NCI-H1436 (cell line): ENCODE data around the gene GPR78.
"Not testable (repeated sequence)": the region's sequence is repeated elsewhere in the genome, so short reads cannot be mapped to it uniquely, and the experiment has no call there.

Experiments used
- DNase-seq: peaks from one replicate; lab custom pipeline; 2025; lab: John Stamatoyannopoulos, UW

Gene GPR78

DNA sequence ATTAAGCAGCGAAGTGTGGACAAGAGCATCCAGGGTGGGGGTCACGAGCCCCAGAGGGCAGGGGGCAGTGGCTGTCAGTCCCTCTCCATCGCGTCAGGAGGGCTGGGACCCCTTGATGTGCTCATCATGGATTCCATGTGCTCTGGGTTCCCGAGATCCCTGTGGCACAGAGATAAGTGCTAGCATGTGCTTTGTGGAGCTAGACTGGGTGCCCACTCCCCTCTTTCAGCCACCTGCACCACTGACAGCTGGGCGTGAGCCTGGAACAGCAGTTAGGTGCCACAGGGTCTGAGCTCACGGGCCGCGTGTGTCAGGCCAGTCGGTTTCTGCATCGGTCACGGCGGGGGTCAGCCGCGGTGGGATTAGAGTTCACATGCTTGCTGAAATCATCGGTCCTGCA is 36.6 kb downstream of the GPR78 start:
- no peak for DNase-seq

DNA sequence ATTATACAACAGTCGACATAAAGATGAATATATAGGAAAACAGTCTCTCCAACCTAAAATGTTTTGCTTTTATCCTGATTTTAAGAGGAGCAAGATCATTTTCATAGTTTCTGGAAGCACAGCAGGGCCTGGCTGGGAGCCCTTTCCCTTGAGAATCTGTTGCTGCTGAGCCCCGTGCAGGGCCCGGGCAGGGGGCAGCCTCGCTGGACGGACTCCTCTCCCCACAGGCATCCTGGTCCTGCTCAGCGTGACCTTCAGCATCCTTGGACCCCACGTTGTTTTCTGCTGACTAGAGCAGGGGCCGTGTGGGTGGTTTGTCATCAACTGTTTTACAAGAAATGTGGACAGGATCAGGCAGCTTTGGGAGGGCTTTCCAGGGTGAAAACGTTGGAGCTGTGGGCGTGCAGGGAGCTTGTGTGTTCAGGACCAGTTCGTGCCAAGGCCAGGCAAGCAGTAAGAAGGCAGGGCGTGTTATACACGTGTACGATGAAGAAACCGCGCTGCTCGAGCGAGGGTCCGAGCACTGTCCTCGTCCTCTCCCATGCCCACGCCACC is 37.4 kb downstream of the GPR78 start:
- no peak for DNase-seq

DNA sequence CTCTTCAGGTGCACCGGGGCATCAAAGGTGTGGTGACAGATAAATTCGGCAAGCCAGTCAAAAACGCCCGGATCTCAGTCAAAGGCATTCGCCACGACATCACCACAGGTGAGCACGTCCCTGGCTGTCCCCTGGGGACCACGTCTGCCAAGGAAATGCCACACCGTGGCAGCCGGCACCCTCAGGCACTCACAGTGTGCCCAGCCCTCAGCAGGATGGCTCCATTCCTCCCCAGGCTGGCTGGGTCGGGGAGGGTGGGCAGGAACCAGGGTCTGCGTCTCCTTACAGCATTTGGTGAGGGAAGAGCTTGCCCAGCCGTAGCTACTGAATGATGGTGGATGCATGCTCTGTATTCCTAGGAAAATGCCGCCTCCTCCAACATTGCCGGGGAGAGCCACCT is 38.2 kb downstream of the GPR78 start:
- no peak for DNase-seq

DNA sequence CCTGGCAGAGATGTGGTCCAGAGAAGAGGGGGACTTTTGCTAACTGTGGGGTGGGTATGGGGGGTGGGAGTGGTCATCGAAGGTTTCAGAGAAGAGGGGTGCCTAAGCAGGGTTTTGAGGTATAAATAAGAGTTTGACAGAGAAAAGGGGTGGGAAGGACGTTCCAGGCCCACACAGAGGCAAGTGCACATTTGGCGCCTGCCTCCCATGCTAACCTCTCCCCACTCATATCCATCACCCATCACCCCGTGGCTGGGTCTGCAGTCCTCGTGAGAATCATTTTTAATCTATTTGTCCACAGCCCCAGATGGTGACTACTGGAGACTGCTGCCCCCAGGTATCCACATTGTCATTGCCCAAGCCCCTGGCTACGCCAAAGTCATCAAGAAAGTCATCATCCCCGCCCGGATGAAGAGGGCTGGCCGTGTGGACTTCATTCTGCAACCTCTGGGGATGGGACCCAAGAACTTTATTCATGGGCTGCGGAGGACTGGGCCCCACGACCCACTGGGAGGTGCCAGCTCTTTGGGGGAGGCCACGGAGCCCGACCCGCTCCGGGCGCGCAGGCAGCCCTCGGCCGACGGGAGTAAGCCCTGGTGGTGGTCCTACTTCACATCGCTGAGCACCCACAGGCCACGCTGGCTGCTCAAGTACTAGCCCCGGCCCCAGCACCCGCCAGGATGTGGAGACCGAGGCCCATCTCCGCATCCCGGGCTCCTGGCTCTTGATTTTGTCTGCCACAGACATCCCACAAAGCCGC is 38.9 kb downstream of the GPR78 start:
- DNase-seq, result no peak

DNA sequence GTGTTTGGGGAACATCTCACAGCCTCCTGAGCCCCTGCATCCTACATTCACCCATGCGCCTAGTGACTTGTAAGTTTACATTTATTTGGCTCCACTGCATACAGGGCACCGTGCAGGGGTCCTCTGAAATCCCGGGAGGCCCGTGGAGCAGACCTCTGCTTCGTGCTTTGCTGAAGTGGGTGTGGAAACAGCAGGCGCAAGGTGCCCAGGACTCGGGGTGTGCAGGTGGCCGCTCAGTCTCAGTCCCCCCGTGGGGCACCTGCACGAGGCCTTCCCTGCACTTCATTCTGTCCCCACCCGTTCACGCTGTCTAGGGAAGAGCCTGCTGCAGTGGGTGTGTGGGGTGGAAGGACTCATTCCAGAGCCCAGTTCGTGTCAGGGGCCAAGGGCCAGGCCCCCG is 40.9 kb downstream of the GPR78 start:
- not testable (repeated sequence) for DNase-seq

DNA sequence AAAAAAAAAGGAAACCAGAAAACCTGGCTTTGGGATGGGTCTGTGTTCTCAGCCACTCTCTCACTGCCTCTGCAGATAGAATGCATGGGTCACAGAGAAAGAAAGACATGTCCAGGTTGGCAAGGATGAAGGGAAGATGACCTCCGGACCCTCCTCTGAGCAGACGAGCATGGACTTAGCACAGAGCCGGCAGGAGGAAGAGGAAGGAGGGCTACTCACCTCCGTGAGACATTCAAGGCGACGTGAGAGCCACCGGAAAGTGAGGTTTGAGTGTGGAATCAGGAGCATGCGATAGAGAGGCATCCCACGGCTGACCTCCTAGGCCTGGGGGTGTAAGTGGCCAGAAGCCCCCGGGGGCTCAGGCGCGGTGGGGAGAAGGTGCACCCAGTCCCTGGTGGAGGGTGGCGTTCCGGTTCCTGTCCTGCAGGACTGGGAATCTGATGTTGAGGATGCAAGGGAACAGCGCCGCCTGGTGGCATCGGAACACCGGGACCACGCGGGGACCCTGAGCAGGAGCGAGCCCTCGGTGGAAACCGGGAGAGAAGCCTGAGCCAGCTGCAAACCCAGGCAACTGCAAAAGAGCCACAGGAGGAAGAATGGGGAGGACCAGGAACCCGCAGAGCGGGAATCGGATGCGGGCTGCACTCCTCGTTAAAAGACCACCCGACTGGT is 44.5 kb downstream of the GPR78 start:
- not testable (repeated sequence) for DNase-seq

DNA sequence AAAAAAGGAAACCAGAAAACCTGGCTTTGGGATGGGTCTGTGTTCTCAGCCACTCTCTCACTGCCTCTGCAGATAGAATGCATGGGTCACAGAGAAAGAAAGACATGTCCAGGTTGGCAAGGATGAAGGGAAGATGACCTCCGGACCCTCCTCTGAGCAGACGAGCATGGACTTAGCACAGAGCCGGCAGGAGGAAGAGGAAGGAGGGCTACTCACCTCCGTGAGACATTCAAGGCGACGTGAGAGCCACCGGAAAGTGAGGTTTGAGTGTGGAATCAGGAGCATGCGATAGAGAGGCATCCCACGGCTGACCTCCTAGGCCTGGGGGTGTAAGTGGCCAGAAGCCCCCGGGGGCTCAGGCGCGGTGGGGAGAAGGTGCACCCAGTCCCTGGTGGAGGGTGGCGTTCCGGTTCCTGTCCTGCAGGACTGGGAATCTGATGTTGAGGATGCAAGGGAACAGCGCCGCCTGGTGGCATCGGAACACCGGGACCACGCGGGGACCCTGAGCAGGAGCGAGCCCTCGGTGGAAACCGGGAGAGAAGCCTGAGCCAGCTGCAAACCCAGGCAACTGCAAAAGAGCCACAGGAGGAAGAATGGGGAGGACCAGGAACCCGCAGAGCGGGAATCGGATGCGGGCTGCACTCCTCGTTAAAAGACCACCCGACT is 50.2 kb downstream of the GPR78 start:
- DNase-seq, result not testable (repeated sequence)

DNA sequence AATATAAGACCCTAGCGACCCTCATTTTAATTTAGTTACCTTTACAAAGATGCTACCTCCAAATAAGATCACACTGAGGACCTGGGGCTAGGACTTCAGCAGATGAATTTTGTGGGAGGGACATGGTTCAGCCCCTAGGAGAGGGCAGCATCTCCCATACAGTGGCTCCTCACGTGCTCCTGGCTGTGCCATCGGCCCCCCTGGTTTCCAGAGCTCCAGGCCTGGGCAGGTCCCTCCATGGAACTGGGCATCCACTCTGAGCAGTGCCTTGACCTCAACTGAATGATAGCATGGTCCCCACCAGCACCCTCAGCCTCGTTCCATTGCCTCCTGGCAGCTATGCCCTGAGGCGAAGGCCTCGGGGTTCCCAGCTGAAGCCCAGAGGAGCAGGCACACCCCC is 51.7 kb downstream of the GPR78 start:
- not testable (repeated sequence) for DNase-seq

DNA sequence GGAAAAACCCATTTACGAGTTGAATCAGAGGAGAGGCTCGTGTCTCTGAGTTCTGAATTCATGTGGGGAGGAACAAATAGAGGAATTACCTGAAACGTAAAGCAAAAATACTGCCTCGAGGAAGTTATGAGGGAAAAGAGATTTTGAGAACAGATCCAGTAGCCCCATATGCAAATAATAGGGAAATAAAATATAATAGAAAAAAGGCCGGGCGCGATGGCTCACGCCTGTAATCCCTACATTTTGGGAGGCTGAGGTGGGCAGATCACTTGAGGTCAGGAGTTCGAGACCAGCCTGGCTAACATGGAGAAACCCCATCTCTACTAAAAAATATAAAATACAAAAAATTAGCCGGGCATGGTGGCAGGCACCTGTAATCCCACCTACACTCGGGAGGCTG is 54.6 kb downstream of the GPR78 start:
- not testable (repeated sequence) for DNase-seq

DNA sequence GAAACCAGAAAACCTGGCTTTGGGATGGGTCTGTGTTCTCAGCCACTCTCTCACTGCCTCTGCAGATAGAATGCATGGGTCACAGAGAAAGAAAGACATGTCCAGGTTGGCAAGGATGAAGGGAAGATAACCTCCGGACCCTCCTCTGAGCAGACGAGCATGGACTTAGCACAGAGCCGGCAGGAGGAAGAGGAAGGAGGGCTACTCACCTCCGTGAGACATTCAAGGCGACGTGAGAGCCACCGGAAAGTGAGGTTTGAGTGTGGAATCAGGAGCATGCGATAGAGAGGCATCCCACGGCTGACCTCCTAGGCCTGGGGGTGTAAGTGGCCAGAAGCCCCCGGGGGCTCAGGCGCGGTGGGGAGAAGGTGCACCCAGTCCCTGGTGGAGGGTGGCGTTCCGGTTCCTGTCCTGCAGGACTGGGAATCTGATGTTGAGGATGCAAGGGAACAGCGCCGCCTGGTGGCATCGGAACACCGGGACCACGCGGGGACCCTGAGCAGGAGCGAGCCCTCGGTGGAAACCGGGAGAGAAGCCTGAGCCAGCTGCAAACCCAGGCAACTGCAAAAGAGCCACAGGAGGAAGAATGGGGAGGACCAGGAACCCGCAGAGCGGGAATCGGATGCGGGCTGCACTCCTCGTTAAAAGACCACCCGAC is 55.8 kb downstream of the GPR78 start:
- DNase-seq, result not testable (repeated sequence)
